Uterus (tissue), 4 donors: ENCODE measurements around the gene RANBP17. TPM values are rescaled to one million over a fixed set of nuclear protein-coding genes. Genes with fewer than 3 reads are reported as not detected.
"Not testable (repeated sequence)": the region's sequence is repeated elsewhere in the genome, so short reads cannot be mapped to it uniquely, and the experiment has no call there.

Experiments used
- DNase-seq, 2 donors: peaks; one replicate each; pipeline ENCODE4 v3.0.0-alpha.2; 2019 to 2020
- H3K27ac ChIP-seq, 2 donors: fragments of 200-600 bp; sonication (generic); 1 replicate in 1 of 2; 2 replicates in 1 of 2; pipeline ENCODE4 v1.5.1; 2016 to 2018
- H3K27me3 ChIP-seq, 2 donors: fragments of 200-600 bp; sonication (generic); one replicate each; pipeline ENCODE4 v1.5.1; 2018 to 2019; ENCODE audit warnings: control low read depth in 1 of 2
- H3K36me3 ChIP-seq, 2 donors: fragments of 200-600 bp; sonication (generic); one replicate each; pipeline ENCODE4 v1.5.1; 2019; ENCODE audit warnings: control low read depth in 1 of 2
- H3K4me1 ChIP-seq, 2 donors: fragments of 200-600 bp; sonication (generic); one replicate each; pipeline ENCODE4 v1.5.1; 2018 to 2019; ENCODE audit warnings: control low read depth in 1 of 2
- H3K4me3 ChIP-seq, 2 donors: fragments of 200-600 bp; sonication (generic); 1 replicate in 1 of 2; 2 replicates in 1 of 2; pipeline ENCODE4 v1.5.1; 2018 to 2019; ENCODE audit warnings: mild to moderate bottlenecking in 1 of 2
- H3K9me3 ChIP-seq, 2 donors: fragments of 200-600 bp; sonication (generic); one replicate each; pipeline ENCODE4 v1.5.1; 2019; ENCODE audit warnings: control low read depth in 1 of 2
- CTCF ChIP-seq, 4 experiments: fragments of 200-600 bp in 2 of 4; fragments of 450-650 bp in 2 of 4; sonication (generic) in 2 of 4; IDR thresholded peaks; one replicate each; pipeline ENCODE4 v1.5.1; 2016 to 2019; ENCODE audit warnings: antibody characterized with exemption in 4 of 4, mild to moderate bottlenecking in 2 of 4, moderate library complexity in 1 of 4
- POLR2A ChIP-seq, 2 donors: fragments of 450-650 bp; IDR thresholded peaks; one replicate each; pipeline ENCODE4 v1.6.1; 2016; ENCODE audit warnings: antibody characterized with exemption in 2 of 2, mild to moderate bottlenecking in 1 of 2, moderate library complexity in 1 of 2
- intact Hi-C: fragments of 100-400 bp; cut with DNase I; formaldehyde crosslinking; loops from one replicate; pipeline ENCODE4 v1.15.1; 2023; ENCODE audit warnings: low total_unique reads
- total RNA-seq, 4 donors: library from RNA; depleted of rRNA in 3 of 4; stranded (reverse); fragments of >200 nt in 3 of 4; gene quantifications; one replicate each; pipeline versions ENCODE4 v1.1.0 to v1.2.4, GENCODE V29; 2014 to 2023
- donor health status: DM: yes; HTN: yes; CAD: no.

The RANBP17 gene
- total RNA-seq, 4 donors from 2014 or later = 1.8 to 72.8 (median 7.6) TPM

- Histone ChIP-seq H3K36me3 (no peaks in the 10 kb centered on the region), H3K27me3 (no peaks in the 10 kb centered on the region), H3K4me1 (no peaks in the 10 kb centered on the region), H3K4me3 (no peak overlapping the region), H3K27ac (no peak overlapping the region), H3K9me3 (no peaks in the 10 kb centered on the region)
- no peak for TF ChIP-seq POLR2A (IDR thresholded peaks at IDR 0.05)
- no peak for TF ChIP-seq CTCF (IDR thresholded peaks at IDR 0.05)
- intact Hi-C loops = no loop called here
- DNase-seq = no peak
Measured at GRCh38 chr5:171024084-171024483, 162.3 kb downstream of the RANBP17 start.

- Histone ChIP-seq H3K4me1 (no peaks in the 10 kb centered on the region), H3K27ac (no peak overlapping the region), H3K27me3 (no peaks in the 10 kb centered on the region), H3K36me3 (no peaks in the 10 kb centered on the region), H3K9me3 (no peaks in the 10 kb centered on the region), H3K4me3 (no peak overlapping the region)
- DNase-seq = no peak
- intact Hi-C loops = no loop called here
- TF ChIP-seq POLR2A (IDR thresholded peaks at IDR 0.05) = no peak
- no peak for TF ChIP-seq CTCF (IDR thresholded peaks at IDR 0.05)
Measured at GRCh38 chr5:171029401-171029800, 167.6 kb downstream of the RANBP17 start.

GRCh38 chr5:171031977-171032376 lies 170.2 kb downstream of the RANBP17 start:
- intact Hi-C loops = no loop called here
- H3K27ac ChIP-seq = no peak overlapping the region
- no peaks in the 10 kb centered on the region for H3K9me3 ChIP-seq
- TF ChIP-seq CTCF (IDR thresholded peaks at IDR 0.05) = no peak
- no peak for TF ChIP-seq POLR2A (IDR thresholded peaks at IDR 0.05)
- H3K4me3 ChIP-seq = no peak overlapping the region
- no peaks in the 10 kb centered on the region for H3K36me3 ChIP-seq
- DNase-seq = no peak
- H3K4me1 ChIP-seq = no peaks in the 10 kb centered on the region
- H3K27me3 ChIP-seq = no peaks in the 10 kb centered on the region

- intact Hi-C loops = no loop called here
- no peak for TF ChIP-seq POLR2A (IDR thresholded peaks at IDR 0.05)
- no peak for TF ChIP-seq CTCF (IDR thresholded peaks at IDR 0.05)
- no peaks in the 10 kb centered on the region for H3K4me1 ChIP-seq
Measured at GRCh38 chr5:171032435-171032973, 170.7 kb downstream of the RANBP17 start.

GRCh38 chr5:171041893-171042292 lies 180.1 kb downstream of the RANBP17 start:
- H3K9me3 ChIP-seq, H3K36me3 ChIP-seq, H3K4me1 ChIP-seq, intact Hi-C loops, H3K4me3 ChIP-seq, DNase-seq, H3K27me3 ChIP-seq, H3K27ac ChIP-seq: not testable (repeated sequence)

More at GRCh38 chr5:171032435-171032973, 170.7 kb downstream of the RANBP17 start:
- H3K4me3 ChIP-seq = no peak overlapping the region
- H3K27me3 ChIP-seq = no peaks in the 10 kb centered on the region
- no peak overlapping the region for H3K27ac ChIP-seq
- DNase-seq = no peak
- no peaks in the 10 kb centered on the region for H3K36me3 ChIP-seq
- no peaks in the 10 kb centered on the region for H3K9me3 ChIP-seq

- Histone ChIP-seq H3K36me3 (no peaks in the 10 kb centered on the region), H3K27ac (no peak overlapping the region), H3K27me3 (no peaks in the 10 kb centered on the region), H3K4me1 (no peaks in the 10 kb centered on the region), H3K9me3 (no peaks in the 10 kb centered on the region), H3K4me3 (no peak overlapping the region)
- no peak for TF ChIP-seq CTCF (IDR thresholded peaks at IDR 0.05)
- TF ChIP-seq POLR2A (IDR thresholded peaks at IDR 0.05) = no peak
- intact Hi-C loops = no loop called here
- no peak for DNase-seq
Measured at GRCh38 chr5:171050916-171051315, 189.1 kb downstream of the RANBP17 start.
